ENCODE data around the gene LMX1A.

Gene LMX1A

GRCh38 chr1:165355977-165356811 is at the start of gene LMX1A:
Gene LMX1A, minus strand, starts transcription at chr1:165356715. Its CDS starts 1,156 bp downstream, at chr1:165355559.
- no peak for DNase-seq (ENCODE audit: extremely low read depth in 1 of 2, low read depth in 1 of 2)

- DNase-seq (ENCODE audit: extremely low read depth in 1 of 2, low read depth in 1 of 2): no peak
Measured at GRCh38 chr1:165403835-165404482, 47.4 kb upstream of the LMX1A start.

GRCh38 chr1:165402517-165403111 is 46.1 kb upstream of the LMX1A start:
- no peak for DNase-seq (ENCODE audit: extremely low read depth in 1 of 2, low read depth in 1 of 2)

GRCh38 chr1:165397944-165398343 is 41.4 kb upstream of the LMX1A start:
- no peak for DNase-seq (ENCODE audit: extremely low read depth in 1 of 2, low read depth in 1 of 2)

GRCh38 chr1:165395901-165396300 is 39.4 kb upstream of the LMX1A start:
- DNase-seq (ENCODE audit: extremely low read depth in 1 of 2, low read depth in 1 of 2): no peak

- DNase-seq (ENCODE audit: extremely low read depth in 1 of 2, low read depth in 1 of 2): no peak
Measured at GRCh38 chr1:165395478-165395877, 39.0 kb upstream of the LMX1A start.

- DNase-seq (ENCODE audit: extremely low read depth in 1 of 2, low read depth in 1 of 2): peak; percentile 69 to 77
Measured at GRCh38 chr1:165392634-165393571, 36.4 kb upstream of the LMX1A start.

GRCh38 chr1:165389609-165390008 is 33.1 kb upstream of the LMX1A start:
- DNase-seq (ENCODE audit: extremely low read depth in 1 of 2, low read depth in 1 of 2): no peak

GRCh38 chr1:165387961-165388360 is 31.4 kb upstream of the LMX1A start:
- no peak for DNase-seq (ENCODE audit: extremely low read depth in 1 of 2, low read depth in 1 of 2)

- DNase-seq (ENCODE audit: extremely low read depth in 1 of 2, low read depth in 1 of 2): no peak
Measured at GRCh38 chr1:165387505-165387904, 31.0 kb upstream of the LMX1A start.

- DNase-seq (ENCODE audit: extremely low read depth in 1 of 2, low read depth in 1 of 2): no peak
Measured at GRCh38 chr1:165383599-165384405, 27.3 kb upstream of the LMX1A start.

GRCh38 chr1:165383067-165383466 is 26.6 kb upstream of the LMX1A start:
- no peak for DNase-seq (ENCODE audit: extremely low read depth in 1 of 2, low read depth in 1 of 2)

- no peak for DNase-seq (ENCODE audit: extremely low read depth in 1 of 2, low read depth in 1 of 2)
Measured at GRCh38 chr1:165381745-165382505, 25.4 kb upstream of the LMX1A start.

GRCh38 chr1:165376811-165377311 is 20.3 kb upstream of the LMX1A start:
- no peak for DNase-seq (ENCODE audit: extremely low read depth in 1 of 2, low read depth in 1 of 2)

- no peak for DNase-seq (ENCODE audit: extremely low read depth in 1 of 2, low read depth in 1 of 2)
Measured at GRCh38 chr1:165376041-165376810, 19.7 kb upstream of the LMX1A start.

- no peak for DNase-seq (ENCODE audit: extremely low read depth in 1 of 2, low read depth in 1 of 2)
Measured at GRCh38 chr1:165375623-165376022, 19.1 kb upstream of the LMX1A start.

- DNase-seq (ENCODE audit: extremely low read depth in 1 of 2, low read depth in 1 of 2): no peak
Measured at GRCh38 chr1:165371588-165372225, 15.2 kb upstream of the LMX1A start.
